HG02571 (cell line): ENCODE measurements around the gene MORN1.

Source experiments
- ATAC-seq: cut with Tn5 transposase; IDR thresholded peaks from one replicate; pipeline ENCODE4 v1.9.1; 2021; ENCODE audit warnings: mild to moderate bottlenecking, moderate library complexity; ENCODE audit not compliant: unreplicated experiment

The MORN1 gene

GRCh38 chr1:2375923-2376260, 15.5 kb downstream of the MORN1 start:
- ATAC-seq = no peak

- ATAC-seq = no peak
Observed at GRCh38 chr1:2375246-2375922, 16.0 kb downstream of the MORN1 start.

GRCh38 chr1:2374252-2375155, 16.9 kb downstream of the MORN1 start:
- ATAC-seq = no peak

- no peak for ATAC-seq
Observed at GRCh38 chr1:2373551-2374251, 17.7 kb downstream of the MORN1 start.

- ATAC-seq = no peak
Observed at GRCh38 chr1:2372551-2373490, 18.5 kb downstream of the MORN1 start.

- ATAC-seq = no peak
Observed at GRCh38 chr1:2368053-2368744, 23.2 kb downstream of the MORN1 start.

- no peak for ATAC-seq
Observed at GRCh38 chr1:2363847-2364513, 27.4 kb downstream of the MORN1 start.

GRCh38 chr1:2360588-2361364, 30.6 kb downstream of the MORN1 start:
- no peak for ATAC-seq

- ATAC-seq = no peak
Observed at GRCh38 chr1:2358651-2359640, 32.4 kb downstream of the MORN1 start.

- no peak for ATAC-seq
Observed at GRCh38 chr1:2358072-2358471, 33.3 kb downstream of the MORN1 start.

- no peak for ATAC-seq
Observed at GRCh38 chr1:2356911-2357845, 34.2 kb downstream of the MORN1 start.

- ATAC-seq = no peak
Observed at GRCh38 chr1:2356401-2356800, 35.0 kb downstream of the MORN1 start.

- ATAC-seq = no peak
Observed at GRCh38 chr1:2355373-2356261, 35.7 kb downstream of the MORN1 start.

GRCh38 chr1:2354511-2355372, 36.6 kb downstream of the MORN1 start:
- no peak for ATAC-seq
